ENCODE results near the gene DMD.
"Not testable (repeated sequence)": the region's sequence is repeated elsewhere in the genome, so short reads cannot be mapped to it uniquely, and the experiment has no call there.

The DMD gene

GRCh38 chrX:31483336-31483735 is 1728.0 kb downstream of the DMD start:
- no peaks in the 10 kb centered on the region for H3K36me3 Mint-ChIP-seq (ENCODE audit: low read depth)
- H3K4me3 Mint-ChIP-seq = no peak overlapping the region
- TF ChIP-seq CTCF (IDR thresholded peaks at IDR 0.05; ENCODE audit: unreplicated experiment in 3 of 3) = no peak
- peaks cover 8% of the 10 kb centered on the region for H3K9me3 Mint-ChIP-seq
- H3K27ac Mint-ChIP-seq = peak overlapping the region in 2 of 3 experiments; percentile 62 to 83
- no peaks in the 10 kb centered on the region for H3K27me3 Mint-ChIP-seq (ENCODE audit: low read depth)
- peaks cover 4% of the 10 kb centered on the region for H3K4me1 Mint-ChIP-seq

GRCh38 chrX:31480696-31481095 is 1730.7 kb downstream of the DMD start:
- TF ChIP-seq CTCF (IDR thresholded peaks at IDR 0.05; ENCODE audit: unreplicated experiment in 3 of 3) = no peak
- no peaks in the 10 kb centered on the region for H3K36me3 Mint-ChIP-seq (ENCODE audit: low read depth)
- H3K27me3 Mint-ChIP-seq (ENCODE audit: low read depth) = no peaks in the 10 kb centered on the region
- H3K9me3 Mint-ChIP-seq = peaks cover 8% of the 10 kb centered on the region
- H3K4me1 Mint-ChIP-seq = peaks cover 4% of the 10 kb centered on the region
- no peak overlapping the region for H3K4me3 Mint-ChIP-seq
- H3K27ac Mint-ChIP-seq = no peak overlapping the region

- H3K36me3 Mint-ChIP-seq (ENCODE audit: low read depth) = peaks cover 5% of the 10 kb centered on the region
- H3K9me3 Mint-ChIP-seq = peaks cover 29% of the 10 kb centered on the region
- no peaks in the 10 kb centered on the region for H3K4me1 Mint-ChIP-seq
- H3K27me3 Mint-ChIP-seq (ENCODE audit: low read depth) = peaks cover 5% of the 10 kb centered on the region
- no peak overlapping the region for H3K27ac Mint-ChIP-seq
- TF ChIP-seq CTCF (IDR thresholded peaks at IDR 0.05; ENCODE audit: unreplicated experiment in 3 of 3) = no peak
- H3K4me3 Mint-ChIP-seq = no peak overlapping the region
These were observed 1740.1 kb downstream of the DMD start for GRCh38 chrX:31471229-31471628.

GRCh38 chrX:31470753-31471152 is 1740.6 kb downstream of the DMD start:
- peaks cover 33% of the 10 kb centered on the region for H3K9me3 Mint-ChIP-seq
- not testable (repeated sequence) for H3K36me3 Mint-ChIP-seq (ENCODE audit: low read depth); H3K27ac Mint-ChIP-seq; H3K27me3 Mint-ChIP-seq (ENCODE audit: low read depth); H3K4me1 Mint-ChIP-seq; H3K4me3 Mint-ChIP-seq

GRCh38 chrX:31464306-31464915 is 1746.9 kb downstream of the DMD start:
- Mint-ChIP-seq H3K27ac (no peak overlapping the region), H3K27me3 (ENCODE audit: low read depth) (peaks cover 5% of the 10 kb centered on the region), H3K9me3 (peaks cover 28% of the 10 kb centered on the region), H3K4me3 (no peak overlapping the region), H3K36me3 (ENCODE audit: low read depth) (no peaks in the 10 kb centered on the region), H3K4me1 (no peaks in the 10 kb centered on the region)
- no peak for TF ChIP-seq CTCF (IDR thresholded peaks at IDR 0.05; ENCODE audit: unreplicated experiment in 3 of 3)

GRCh38 chrX:31461266-31461665 is 1750.1 kb downstream of the DMD start:
- no peak for TF ChIP-seq CTCF (IDR thresholded peaks at IDR 0.05; ENCODE audit: unreplicated experiment in 3 of 3)
- H3K4me1 Mint-ChIP-seq = no peaks in the 10 kb centered on the region
- no peak overlapping the region for H3K27ac Mint-ChIP-seq
- H3K4me3 Mint-ChIP-seq = no peak overlapping the region
- H3K27me3 Mint-ChIP-seq (ENCODE audit: low read depth) = no peaks in the 10 kb centered on the region
- peaks cover 13% of the 10 kb centered on the region for H3K9me3 Mint-ChIP-seq
- H3K36me3 Mint-ChIP-seq (ENCODE audit: low read depth) = no peaks in the 10 kb centered on the region
